GM18861 (cell line): ENCODE results near the gene DIAPH1.
A peak's percentile ranks its signal among the peaks of the same experiment; 100 is the strongest.

Experiments used
- ATAC-seq: cut with Tn5 transposase; IDR thresholded peaks from one replicate; pipeline ENCODE4 v1.9.1; 2021; ENCODE audit not compliant: unreplicated experiment

DIAPH1 gene

DNA sequence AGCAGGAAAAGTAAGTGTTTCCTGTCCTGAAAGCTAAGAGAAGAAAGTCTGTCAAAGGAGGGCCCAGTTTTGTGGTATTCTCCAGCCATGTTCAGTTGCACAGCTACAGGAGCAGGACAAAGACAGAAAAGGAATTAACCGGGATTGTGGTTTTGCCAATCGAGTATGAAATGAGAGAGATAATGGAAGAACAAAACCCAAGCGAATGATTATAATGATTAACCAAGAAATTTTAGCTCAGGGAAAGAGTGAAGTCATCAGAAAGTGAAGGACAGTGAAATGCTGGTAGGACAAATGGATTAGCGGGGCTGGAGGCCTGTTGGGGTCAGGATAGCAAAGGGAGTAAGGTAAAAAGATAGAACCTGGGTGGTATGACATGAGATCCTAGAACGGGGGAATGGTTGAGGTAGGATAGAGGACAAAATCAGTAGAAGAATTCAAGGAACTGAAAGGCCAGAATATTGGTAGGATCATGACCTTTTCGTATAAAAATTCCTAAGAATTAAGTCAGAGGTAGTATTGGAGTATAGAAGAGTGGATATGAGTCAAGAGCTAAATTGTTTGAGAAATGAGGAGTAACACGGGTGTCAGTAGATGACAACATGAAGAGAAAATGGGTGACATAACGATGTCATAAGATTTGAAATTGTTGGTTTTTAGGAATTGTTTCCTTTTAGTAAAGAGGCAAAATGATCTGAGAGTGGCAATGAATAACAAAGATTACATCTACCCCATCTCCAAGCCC is 52.8 kb downstream of the DIAPH1 start:
- ATAC-seq = no peak

DNA sequence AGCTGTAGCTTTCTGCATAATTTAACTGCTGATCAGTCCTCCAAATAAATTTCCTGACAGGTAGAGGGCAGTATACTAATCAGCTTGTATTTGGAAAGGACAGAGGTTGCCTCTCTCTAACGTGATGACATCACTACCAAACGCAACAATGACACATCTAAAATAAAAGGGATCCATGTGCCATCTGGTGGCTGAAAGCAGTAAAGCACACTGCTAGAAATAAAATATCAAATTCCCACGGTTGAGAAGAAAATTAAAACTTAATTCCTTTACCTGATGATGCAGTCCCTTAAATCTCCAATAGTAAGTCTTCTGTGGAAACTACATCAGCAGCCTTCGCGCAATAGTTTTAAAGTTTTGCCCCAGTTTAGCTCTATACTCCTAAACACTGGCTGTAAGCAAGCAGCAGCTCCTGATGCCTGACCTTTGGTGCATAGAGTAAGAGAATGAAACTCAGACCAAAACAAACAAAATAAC is 54.5 kb downstream of the DIAPH1 start:
- ATAC-seq = peak; percentile 92

DNA sequence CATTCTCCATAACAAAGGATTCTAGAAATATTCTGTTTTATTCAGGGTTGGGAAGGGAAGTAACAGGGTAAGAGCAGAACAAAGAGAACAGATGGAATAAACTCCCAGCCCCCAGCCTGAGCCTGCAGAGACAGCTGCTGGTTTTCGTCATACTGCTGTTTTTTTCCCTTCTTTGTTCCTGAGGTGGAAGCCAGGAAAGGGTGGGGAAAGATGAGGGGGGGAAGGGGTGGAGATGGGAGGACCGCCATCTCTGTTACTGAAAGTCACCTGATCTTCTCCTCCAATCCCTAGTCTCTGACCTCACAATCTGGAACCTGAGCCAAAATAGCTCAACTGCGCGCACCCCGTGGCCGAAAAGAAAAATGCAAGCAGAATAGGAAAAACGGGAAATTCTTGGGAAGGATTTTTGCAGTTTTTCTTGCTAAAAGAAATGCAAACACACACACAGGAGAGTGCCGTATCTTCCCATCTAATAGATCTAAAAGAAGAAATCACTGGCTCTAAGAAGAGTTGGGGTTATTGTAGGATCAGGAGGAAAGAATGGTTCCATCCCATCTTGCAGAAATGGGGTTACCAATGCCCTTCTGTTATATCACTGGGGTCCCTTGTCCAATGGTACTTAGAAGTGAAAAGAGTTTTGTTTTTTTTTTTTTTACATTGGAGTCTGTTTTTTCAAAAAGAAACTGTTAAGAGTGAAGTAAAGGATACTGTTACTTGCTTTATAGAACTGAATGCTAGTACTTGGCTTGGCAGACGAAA is 57.9 kb downstream of the DIAPH1 start:
- no peak for ATAC-seq

DNA sequence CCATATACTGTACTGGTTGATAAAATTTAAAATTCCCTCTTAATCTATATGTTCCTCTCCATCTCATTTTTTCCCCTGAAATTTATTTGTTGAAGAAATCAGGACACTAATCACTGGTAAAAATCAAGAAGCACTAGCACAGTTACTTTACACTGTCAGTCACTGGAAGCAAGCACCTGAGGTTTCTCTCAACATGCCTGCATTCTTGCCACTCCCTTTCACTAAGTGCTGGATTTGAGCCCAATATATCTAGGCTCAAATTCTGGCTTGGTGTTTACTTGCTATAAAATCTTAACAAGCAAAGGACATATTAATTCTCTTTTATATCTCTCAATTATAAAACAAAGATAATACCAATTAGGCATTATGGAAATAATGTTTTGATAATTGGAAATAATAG is 58.6 kb downstream of the DIAPH1 start:
- no peak for ATAC-seq

DNA sequence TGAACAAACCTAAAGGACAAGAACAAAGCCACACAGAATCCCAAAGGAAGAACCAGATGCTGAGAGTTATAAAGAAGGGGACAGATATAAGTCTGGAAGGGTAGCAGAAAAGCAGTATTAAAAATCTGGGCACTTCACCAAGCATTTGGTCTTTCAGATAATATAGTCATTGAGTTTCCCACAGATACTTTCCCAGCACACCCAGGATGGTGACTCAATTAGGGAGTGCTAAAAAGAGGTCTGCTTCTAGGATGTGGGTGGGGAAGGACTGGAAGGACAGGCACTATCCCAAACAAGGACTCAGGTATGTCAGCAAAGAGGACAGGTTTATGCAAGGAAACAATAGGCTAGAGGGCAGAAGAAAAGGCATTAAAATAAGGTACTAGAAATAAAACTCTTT is 59.3 kb downstream of the DIAPH1 start:
- no peak for ATAC-seq

DNA sequence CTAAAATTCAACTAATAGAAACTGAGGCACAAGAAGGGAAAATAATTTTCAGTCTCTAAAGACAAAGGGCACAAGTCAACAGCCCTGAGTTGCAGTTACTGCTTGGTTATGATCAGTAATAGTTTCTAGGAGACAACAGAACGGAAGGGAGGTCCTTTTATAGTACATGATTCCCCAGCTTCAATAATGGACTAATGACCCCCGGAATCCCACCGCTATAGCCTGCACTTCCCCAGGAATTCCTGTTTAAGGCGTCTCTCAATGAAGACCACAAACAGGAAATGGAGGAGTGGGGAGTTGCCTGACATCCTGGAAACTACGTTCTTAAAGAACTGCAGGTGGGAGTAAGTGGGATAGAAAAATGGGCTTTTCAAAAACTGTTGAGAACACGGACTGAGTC is 60.6 kb downstream of the DIAPH1 start:
- no peak for ATAC-seq

DNA sequence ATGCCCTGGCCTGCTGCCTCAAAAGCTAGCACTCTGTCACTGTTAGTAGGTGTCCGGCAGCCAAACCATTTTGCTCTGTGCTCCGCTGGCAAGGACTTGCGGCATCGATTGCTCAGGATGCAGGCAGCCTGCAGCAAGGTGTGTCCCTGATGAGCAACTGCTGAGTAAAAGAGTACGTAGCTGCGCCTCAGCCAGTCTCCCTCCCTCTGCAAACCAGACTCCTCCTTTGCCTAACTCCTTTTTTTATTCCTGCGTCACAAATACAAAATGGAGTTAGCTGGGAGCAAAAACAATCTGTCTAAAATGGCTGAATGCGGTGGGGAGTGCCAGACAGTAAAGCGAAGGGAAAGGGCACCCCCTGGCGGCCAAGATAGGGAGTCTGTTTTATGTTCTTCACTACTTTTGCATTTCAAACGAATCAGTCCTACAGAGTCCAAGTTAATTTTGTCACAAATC is 61.1 kb downstream of the DIAPH1 start:
- ATAC-seq = peak; percentile 65

DNA sequence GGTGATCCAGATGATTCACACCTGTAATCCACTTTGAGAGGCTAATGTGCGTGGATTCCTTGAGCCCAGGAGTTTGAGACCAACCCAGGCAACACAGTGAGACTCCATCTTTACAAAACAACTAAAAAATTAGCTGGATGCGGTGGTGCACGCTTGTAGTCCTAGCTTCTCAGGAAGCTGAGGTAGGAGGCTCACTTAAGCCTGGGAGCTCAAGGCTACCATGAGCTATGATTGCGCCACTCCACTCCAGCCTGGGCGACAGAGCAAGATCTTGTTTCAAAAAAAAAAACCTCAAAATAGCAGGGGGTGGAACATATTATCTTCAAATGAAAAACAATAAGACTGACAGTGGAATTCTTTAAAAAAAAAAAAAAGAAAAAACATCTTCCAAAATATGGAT is 70.9 kb downstream of the DIAPH1 start:
- no peak for ATAC-seq

DNA sequence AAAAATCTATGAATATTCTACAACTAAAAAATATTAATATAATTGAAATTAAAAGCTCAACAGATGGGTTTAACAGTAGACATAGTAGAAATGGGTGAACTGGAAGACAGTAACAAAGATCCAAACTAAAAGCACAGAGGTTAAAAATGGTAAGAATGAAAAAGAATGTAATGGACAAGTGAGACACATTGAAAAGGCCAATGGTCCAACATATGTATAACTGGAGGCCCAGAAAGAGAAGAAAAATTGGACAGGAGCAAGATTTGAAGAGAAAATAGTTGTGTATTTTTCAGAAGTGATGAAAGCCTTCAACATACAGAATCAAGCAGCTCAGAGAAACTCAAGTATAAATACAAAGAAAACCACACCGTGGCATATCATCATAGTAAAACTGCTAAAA is 71.3 kb downstream of the DIAPH1 start:
- no peak for ATAC-seq

DNA sequence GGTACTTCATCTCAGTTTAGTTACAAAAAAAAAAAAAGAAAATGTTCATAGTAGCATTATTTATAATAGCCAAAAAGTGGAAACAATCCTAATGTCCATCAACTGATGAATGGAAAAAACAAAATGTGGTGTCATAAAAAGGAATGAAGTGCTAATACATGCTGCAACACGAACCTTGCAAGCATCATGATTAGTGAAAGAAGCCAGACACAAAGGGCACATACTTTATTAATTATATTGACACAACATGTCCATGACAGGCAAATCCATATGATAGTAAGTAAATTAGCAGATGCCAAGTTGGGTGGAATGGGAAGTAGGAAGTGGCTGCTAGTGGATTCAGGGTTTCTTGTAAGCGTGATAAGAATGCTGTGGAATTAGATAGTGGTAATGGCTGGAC is 75.7 kb downstream of the DIAPH1 start:
- ATAC-seq = no peak

DNA sequence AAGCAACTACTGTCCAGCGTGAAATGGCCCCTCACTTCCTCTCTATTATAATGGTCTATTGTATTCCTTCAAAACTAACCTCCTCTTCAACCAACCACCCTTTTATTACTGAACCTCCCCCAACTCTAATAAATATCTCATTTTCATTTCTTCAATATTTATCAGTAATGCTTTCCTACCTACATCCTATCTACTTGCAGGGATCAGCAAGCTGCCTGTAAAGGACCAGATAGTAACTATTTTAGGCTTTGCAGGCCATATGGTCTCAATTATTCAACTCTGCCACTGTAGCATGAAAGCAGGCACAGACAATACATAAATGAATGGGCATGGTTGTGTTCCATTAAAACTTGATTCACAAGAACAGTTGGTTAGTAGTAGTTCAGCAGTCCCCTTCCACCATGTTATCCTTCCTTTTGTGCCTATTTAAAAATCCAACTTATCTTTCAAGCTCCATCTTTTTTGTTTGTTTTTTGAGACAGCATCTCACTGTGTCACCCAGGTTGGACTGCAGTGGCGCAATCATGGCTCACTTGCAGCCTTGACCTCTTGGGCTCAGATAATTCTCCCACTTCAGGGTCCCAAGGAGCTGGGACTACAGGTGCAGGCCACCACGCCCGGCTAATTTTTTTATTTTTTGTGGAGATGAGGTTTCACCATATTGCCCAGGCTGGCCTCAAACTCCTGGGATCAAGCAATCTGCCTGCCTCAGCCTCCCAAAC is 84.1 kb downstream of the DIAPH1 start:
- ATAC-seq = no peak

DNA sequence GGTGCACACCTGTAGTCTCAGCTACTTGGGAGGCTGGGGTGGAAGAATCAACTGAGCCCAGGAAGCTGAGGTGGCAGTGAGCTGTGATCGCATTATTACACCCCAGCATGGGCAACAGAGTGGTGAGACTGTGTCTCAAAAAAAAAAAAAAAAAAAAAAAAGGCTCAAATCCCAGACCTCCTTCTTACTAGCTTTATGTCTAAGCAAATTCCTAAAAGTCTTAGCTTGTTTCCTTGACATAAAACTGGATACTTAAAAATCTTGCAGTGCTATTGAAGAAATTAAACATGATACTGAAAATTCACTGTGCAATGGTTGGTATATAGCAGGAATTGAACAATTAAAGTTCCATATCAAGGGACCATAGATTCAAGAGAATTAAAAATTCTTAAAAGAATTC is 84.9 kb downstream of the DIAPH1 start:
- no peak for ATAC-seq

DNA sequence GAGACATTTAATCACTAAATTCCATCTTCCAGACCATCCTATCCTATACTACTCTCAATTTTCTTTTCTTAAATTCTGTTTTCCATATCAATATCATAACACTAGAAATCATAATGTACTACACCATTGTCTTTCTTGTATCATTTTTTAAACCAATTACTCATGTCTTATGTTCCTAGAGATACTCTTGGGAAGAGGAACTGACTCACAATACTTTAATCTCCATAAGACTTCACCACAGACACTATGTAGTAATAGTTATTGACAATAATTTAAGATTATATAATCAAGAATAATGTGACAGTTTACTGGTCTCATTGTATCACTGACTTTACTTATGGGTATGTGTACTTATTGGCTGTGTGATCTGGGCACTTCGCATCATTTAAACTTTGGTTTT is 86.1 kb downstream of the DIAPH1 start:
- ATAC-seq = no peak

DNA sequence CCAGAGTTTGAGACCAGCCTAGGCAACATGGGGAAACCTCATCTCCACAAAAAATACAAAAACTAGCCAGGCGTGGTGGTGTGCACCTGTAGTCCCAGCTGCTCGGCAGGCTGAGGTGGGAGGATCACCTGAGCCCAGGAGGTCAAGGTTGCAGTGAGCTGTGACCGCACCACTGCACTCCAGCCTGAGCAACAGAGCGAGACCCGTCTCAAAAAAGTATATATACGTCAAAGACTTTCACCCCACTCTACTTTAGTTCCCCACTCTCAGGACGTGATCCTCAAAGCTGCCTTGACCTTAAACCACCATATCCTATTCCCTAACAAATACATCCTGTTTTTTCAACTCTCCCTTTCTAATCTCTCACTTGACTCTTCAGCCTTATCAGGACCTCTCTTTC is 88.9 kb downstream of the DIAPH1 start:
- ATAC-seq = peak; percentile 57

DNA sequence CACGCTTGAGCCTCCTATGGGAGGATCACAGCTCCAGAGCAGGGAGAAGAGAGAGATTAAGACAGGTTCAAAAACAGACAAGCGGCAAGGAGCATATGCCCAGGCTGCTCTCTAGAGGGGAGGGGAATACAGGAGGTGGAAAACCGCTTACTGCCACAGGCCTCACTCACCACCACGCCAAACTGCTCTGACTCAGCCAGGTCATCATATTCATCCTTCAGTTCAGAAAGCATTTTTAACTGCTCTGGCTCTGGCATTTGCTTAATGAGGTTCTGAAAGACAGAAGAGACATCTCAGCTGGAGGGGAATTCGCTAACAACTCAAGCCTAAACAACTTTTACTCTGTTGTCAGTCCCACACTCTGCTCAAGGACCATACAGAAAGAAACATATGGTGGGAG is 89.8 kb downstream of the DIAPH1 start:
- peak; percentile 31 for ATAC-seq

DNA sequence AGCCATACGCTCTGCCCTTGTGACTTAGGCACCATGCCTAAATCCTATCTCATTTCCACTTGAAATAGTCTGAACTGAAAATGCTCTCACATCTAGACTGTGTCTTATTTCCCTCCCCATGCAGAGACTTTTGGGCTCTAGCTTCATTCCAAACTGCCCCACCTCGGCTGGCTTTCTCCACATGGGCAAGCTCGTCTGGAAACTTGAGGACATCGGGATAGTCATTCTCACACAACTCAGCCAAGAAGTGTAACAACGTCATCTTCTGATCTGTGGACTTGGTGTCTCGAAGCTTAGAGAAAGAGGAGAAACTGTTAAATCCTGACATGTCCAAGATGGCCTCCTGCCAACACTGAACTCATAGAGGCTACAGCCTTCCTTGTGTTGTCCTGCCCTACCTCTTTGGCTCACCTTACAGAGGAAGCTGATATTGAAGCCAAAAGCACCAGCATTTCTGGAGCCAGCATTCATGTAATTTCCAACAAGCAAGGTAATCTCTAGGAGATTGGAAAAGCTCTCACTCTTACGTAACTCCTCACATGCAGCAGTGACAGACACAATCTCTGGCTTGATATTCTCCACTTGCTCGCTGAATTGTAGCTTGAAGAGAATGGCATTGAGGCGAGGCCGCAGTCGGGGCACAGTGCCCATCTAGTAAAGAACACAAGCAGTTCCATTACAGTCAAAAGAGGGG is 90.4 kb downstream of the DIAPH1 start:
- ATAC-seq = no peak

DNA sequence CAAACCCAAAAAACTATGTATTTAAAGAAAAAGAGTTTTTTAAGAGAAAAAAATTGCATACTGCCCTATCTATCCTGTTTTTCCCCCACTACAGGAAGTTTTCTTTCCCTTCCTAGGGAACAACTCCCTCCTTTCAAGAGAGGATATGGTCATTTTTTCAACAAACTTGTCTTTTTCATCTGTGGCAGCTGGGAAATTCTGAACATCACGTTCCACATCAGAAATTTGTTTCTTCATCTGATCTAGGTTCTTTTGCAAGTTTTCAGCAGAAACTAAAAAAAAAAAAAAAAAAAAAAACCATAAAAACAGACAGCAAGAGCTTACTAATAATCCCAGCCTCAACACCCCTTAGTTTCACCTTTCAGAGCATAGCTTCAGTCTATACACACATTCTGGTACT is 91.4 kb downstream of the DIAPH1 start:
- ATAC-seq = no peak

DNA sequence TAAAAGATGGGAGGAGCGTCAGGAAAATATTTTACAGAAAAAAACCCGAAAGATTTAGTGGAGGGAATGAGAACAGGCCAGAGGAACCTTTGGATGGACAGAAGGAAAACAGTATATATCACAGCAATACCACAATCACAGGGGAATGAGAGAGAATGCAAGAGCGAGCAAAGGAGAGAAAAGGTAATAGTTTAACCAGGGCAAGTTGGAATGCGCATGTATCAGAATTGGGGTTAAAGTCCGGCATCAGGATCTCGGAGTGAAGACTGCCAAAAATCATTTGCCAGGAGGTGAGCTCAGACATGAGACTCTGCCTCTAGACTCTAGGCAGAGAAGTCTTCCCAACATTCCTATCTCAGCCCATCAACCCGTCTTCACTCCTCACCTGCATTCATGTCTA is 93.1 kb downstream of the DIAPH1 start:
- ATAC-seq = no peak

DNA sequence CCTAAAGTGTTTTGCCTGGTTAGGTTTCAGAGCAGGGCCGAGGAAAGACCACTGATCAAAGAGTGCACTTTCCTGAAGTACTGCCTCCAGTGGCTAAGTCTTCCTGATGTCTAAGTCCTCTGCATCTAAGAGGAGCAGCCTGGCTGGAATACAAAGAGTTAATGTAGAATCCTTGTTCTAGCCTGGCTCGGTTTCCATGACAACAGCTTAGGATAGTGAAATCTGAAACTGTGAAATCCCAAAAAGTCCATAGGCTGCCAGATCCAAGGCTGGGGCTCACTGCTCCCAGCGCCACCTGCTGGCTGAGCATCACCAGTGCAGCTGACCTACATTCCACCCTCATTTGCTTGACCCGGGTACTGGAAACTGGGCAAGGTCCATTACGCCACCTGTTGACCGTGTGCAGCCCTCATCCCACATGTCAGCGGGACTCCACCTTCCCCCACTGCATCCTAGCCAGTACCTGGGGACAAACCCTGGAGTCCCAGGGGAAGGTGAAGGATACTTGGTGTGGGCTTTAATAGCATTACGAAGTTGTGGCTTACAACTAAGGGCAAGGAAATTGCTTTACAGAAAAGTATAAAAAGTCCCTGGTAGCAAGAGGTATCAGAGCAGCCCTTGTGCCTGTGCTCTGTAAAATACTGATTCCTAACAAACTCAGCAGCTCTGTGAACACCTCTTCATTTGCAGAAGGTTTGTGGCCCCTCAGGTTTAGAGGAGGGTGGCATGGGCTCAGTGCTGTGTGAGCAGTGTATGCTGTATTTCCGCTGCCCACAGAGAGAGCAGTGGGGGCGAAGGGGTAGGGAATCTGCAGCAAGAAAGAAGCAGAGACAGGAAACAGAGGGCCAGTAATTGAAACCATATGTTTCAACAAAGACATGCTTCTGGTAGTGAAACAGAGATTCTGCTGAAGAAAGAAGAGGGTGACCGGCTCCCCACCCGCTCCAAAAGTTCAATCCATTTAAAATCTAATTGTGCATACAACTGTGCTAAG is 93.9 kb downstream of the DIAPH1 start:
- ATAC-seq = peak; percentile 73

DNA sequence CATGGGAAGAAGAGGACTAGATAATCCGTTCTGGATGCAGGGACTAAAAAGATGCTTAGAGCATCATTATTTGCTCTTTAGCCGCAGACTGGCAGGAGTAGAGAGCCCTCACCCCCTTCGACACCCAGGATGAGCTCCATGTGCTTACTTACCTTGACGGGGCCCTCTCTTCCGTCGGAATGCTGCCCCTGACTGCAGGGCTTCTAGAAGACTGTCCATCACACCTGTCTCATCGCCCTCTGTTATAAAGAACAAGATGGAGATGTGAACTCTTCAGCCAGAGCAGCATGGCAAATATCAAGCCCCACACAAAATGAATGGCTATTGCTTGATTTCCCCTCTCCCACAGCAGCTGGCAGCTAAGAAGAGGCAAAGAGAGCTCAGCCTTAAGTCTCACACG is 94.8 kb downstream of the DIAPH1 start:
- no peak for ATAC-seq
